ENCODE measurements around the gene CDH4. TPM values are rescaled to one million over a fixed set of nuclear protein-coding genes. Genes with fewer than 3 reads are reported as not detected.

The CDH4 gene
- total RNA-seq, 1 donor from 2014 or later, result 3.2 TPM

- Histone ChIP-seq H3K27me3 (ENCODE audit: insufficient read depth, low read length) (no peaks in the 10 kb centered on the region), H3K9me3 (ENCODE audit: insufficient read depth, low read depth, low read length) (no peaks in the 10 kb centered on the region), H3K27ac (ENCODE audit: low read depth, low read length) (no peak overlapping the region), H4K20me1 (ENCODE audit: insufficient read depth, low read length) (peaks cover 8% of the 10 kb centered on the region), H3K9ac (ENCODE audit: low read length) (no peak overlapping the region), H3K79me2 (ENCODE audit: insufficient read depth, low read length) (no peaks in the 10 kb centered on the region), H3K4me1 (ENCODE audit: insufficient read depth, low read length) (no peaks in the 10 kb centered on the region), H3K4me2 (ENCODE audit: low read length) (no peak overlapping the region), H3K4me3 (ENCODE audit: insufficient read depth, low read depth, low read length) (no peak overlapping the region), H3K36me3 (ENCODE audit: insufficient read depth, low read length) (no peaks in the 10 kb centered on the region), H2AFZ (ENCODE audit: low read depth, low read length) (no peak overlapping the region)
- DNase-seq (ENCODE audit: low read depth) (no peak), FAIRE-seq (no peak)
- H3K9me3 Mint-ChIP-seq (ENCODE audit: unreplicated experiment), result peaks cover 3% of the 10 kb centered on the region
- TF ChIP-seq CTCF (IDR thresholded peaks at IDR 0.05; ENCODE audit: insufficient read depth, low read depth, low read length), result no peak
- no peak for TF ChIP-seq EZH2 (IDR thresholded peaks at IDR 0.05; ENCODE audit: insufficient read depth, low read length)
- H3K27me3 Mint-ChIP-seq (ENCODE audit: low read depth, unreplicated experiment), result peaks cover 55% of the 10 kb centered on the region
- H3K4me1 Mint-ChIP-seq (ENCODE audit: low read depth, unreplicated experiment), result no peaks in the 10 kb centered on the region
- H3K27ac Mint-ChIP-seq (ENCODE audit: unreplicated experiment), result no peak overlapping the region
- H3K4me3 Mint-ChIP-seq (ENCODE audit: unreplicated experiment), result no peak overlapping the region
- no peaks in the 10 kb centered on the region for H3K36me3 Mint-ChIP-seq (ENCODE audit: low read depth, unreplicated experiment)
These were observed 377.0 kb downstream of the CDH4 start for GRCh38 chr20:61628901-61629601.

- Mint-ChIP-seq H3K4me1 (ENCODE audit: low read depth, unreplicated experiment) (no peaks in the 10 kb centered on the region), H3K4me3 (ENCODE audit: unreplicated experiment) (no peak overlapping the region), H3K27me3 (ENCODE audit: low read depth, unreplicated experiment) (peaks cover 52% of the 10 kb centered on the region), H3K9me3 (ENCODE audit: unreplicated experiment) (peaks cover 3% of the 10 kb centered on the region), H3K36me3 (ENCODE audit: low read depth, unreplicated experiment) (no peaks in the 10 kb centered on the region), H3K27ac (ENCODE audit: unreplicated experiment) (no peak overlapping the region)
- no peaks in the 10 kb centered on the region for H3K4me1 ChIP-seq (ENCODE audit: insufficient read depth, low read length)
- no peak overlapping the region for H3K9ac ChIP-seq (ENCODE audit: low read length)
- H2AFZ ChIP-seq (ENCODE audit: low read depth, low read length), result no peak overlapping the region
- H3K36me3 ChIP-seq (ENCODE audit: insufficient read depth, low read length), result no peaks in the 10 kb centered on the region
- no peaks in the 10 kb centered on the region for H3K9me3 ChIP-seq (ENCODE audit: insufficient read depth, low read depth, low read length)
- no peaks in the 10 kb centered on the region for H3K79me2 ChIP-seq (ENCODE audit: insufficient read depth, low read length)
- no peak for DNase-seq (ENCODE audit: low read depth)
- no peak for TF ChIP-seq CTCF (IDR thresholded peaks at IDR 0.05; ENCODE audit: insufficient read depth, low read depth, low read length)
- no peak for TF ChIP-seq EZH2 (IDR thresholded peaks at IDR 0.05; ENCODE audit: insufficient read depth, low read length)
- no peaks in the 10 kb centered on the region for H3K27me3 ChIP-seq (ENCODE audit: insufficient read depth, low read length)
- no peak overlapping the region for H3K4me3 ChIP-seq (ENCODE audit: insufficient read depth, low read depth, low read length)
- H3K27ac ChIP-seq (ENCODE audit: low read depth, low read length), result no peak overlapping the region
- H3K4me2 ChIP-seq (ENCODE audit: low read length), result no peak overlapping the region
- peaks cover 8% of the 10 kb centered on the region for H4K20me1 ChIP-seq (ENCODE audit: insufficient read depth, low read length)
- FAIRE-seq, result no peak
These were observed 377.7 kb downstream of the CDH4 start for GRCh38 chr20:61629602-61630390.

GRCh38 chr20:61630391-61630650, 378.3 kb downstream of the CDH4 start:
- no peaks in the 10 kb centered on the region for H3K79me2 ChIP-seq (ENCODE audit: insufficient read depth, low read length)
- FAIRE-seq (no peak), DNase-seq (ENCODE audit: low read depth) (no peak)
- H3K4me3 Mint-ChIP-seq (ENCODE audit: unreplicated experiment), result no peak overlapping the region
- peaks cover 8% of the 10 kb centered on the region for H4K20me1 ChIP-seq (ENCODE audit: insufficient read depth, low read length)
- H3K27ac Mint-ChIP-seq (ENCODE audit: unreplicated experiment), result no peak overlapping the region
- H3K36me3 Mint-ChIP-seq (ENCODE audit: low read depth, unreplicated experiment), result no peaks in the 10 kb centered on the region
- H3K36me3 ChIP-seq (ENCODE audit: insufficient read depth, low read length), result no peaks in the 10 kb centered on the region
- H3K4me2 ChIP-seq (ENCODE audit: low read length), result no peak overlapping the region
- H3K4me1 Mint-ChIP-seq (ENCODE audit: low read depth, unreplicated experiment), result no peaks in the 10 kb centered on the region
- no peak overlapping the region for H3K27ac ChIP-seq (ENCODE audit: low read depth, low read length)
- TF ChIP-seq EZH2 (IDR thresholded peaks at IDR 0.05; ENCODE audit: insufficient read depth, low read length) (no peak), CTCF (IDR thresholded peaks at IDR 0.05; ENCODE audit: insufficient read depth, low read depth, low read length) (no peak)
- no peak overlapping the region for H3K9ac ChIP-seq (ENCODE audit: low read length)
- no peaks in the 10 kb centered on the region for H3K27me3 ChIP-seq (ENCODE audit: insufficient read depth, low read length)
- no peaks in the 10 kb centered on the region for H3K9me3 ChIP-seq (ENCODE audit: insufficient read depth, low read depth, low read length)
- H3K4me1 ChIP-seq (ENCODE audit: insufficient read depth, low read length), result no peaks in the 10 kb centered on the region
- no peak overlapping the region for H3K4me3 ChIP-seq (ENCODE audit: insufficient read depth, low read depth, low read length)
- no peak overlapping the region for H2AFZ ChIP-seq (ENCODE audit: low read depth, low read length)
- H3K27me3 Mint-ChIP-seq (ENCODE audit: low read depth, unreplicated experiment), result peaks cover 50% of the 10 kb centered on the region
- H3K9me3 Mint-ChIP-seq (ENCODE audit: unreplicated experiment), result peaks cover 3% of the 10 kb centered on the region

Data from astrocyte (in vitro differentiated cells and primary cell).